Measurements from ENCODE around the gene PLPP4.

- no peak for TF ChIP-seq CTCF (IDR thresholded peaks at IDR 0.05; ENCODE audit: poor library complexity, severe bottlenecking)
- TF ChIP-seq SMC3 (conservative IDR thresholded peaks at IDR 0.05; ENCODE audit: poor library complexity): no peak
- no peak for TF ChIP-seq REST (IDR thresholded peaks at IDR 0.05; ENCODE audit: borderline replicate concordance)
- TF ChIP-seq EP300 (conservative IDR thresholded peaks at IDR 0.05; ENCODE audit: poor library complexity, severe bottlenecking): no peak
- no peak for TF ChIP-seq EZH2 (IDR thresholded peaks at IDR 0.05; ENCODE audit: borderline replicate concordance, insufficient read depth, low read length, poor library complexity, severe bottlenecking)
Observed at GRCh38 chr10:120420421-120420820, 36.6 kb upstream of the PLPP4 start.

Measured in neural cell (in vitro differentiated cells).